ENCODE data around the gene SHISAL1. TPM values are rescaled to one million over a fixed set of nuclear protein-coding genes. Genes with fewer than 3 reads are reported as not detected.

The SHISAL1 gene
- total RNA-seq, 2 experiments from 2014 or later, result not detected

- Histone ChIP-seq H3K27me3 (ENCODE audit: control insufficient read depth in 1 of 2, insufficient read depth in 2 of 2, low read length in 2 of 2) (no peaks in the 10 kb centered on the region), H3K27ac (ENCODE audit: low read depth in 1 of 2, low read length in 2 of 2) (no peak overlapping the region), H3K4me1 (ENCODE audit: insufficient read depth, low read length) (no peaks in the 10 kb centered on the region), H3K9me3 (ENCODE audit: control insufficient read depth in 1 of 2, insufficient read depth in 1 of 2, low read length in 2 of 2) (peaks cover 0 to 5% of the 10 kb centered on the region in 2 experiments), H3K4me3 (ENCODE audit: low read length) (no peak overlapping the region), H3K36me3 (ENCODE audit: insufficient read depth, low read length) (no peaks in the 10 kb centered on the region)
- H3K4me1 Mint-ChIP-seq (ENCODE audit: low read depth), result no peaks in the 10 kb centered on the region
- ATAC-seq (ENCODE audit: poor library complexity) (no peak), DNase-seq (no peak)
- H3K27ac Mint-ChIP-seq, result no peak overlapping the region
- intact Hi-C loops (cut with DNase I, micrococcal nuclease), result no loop called here
- POLR2A ChIA-PET, result no interaction called here
- H3K9me3 Mint-ChIP-seq, result no peaks in the 10 kb centered on the region
- H3K4me3 Mint-ChIP-seq, result no peak overlapping the region
- TF ChIP-seq CTCF (IDR thresholded peaks at IDR 0.05), result no peak
- H3K27me3 Mint-ChIP-seq, result no peaks in the 10 kb centered on the region
- no peaks in the 10 kb centered on the region for H3K36me3 Mint-ChIP-seq (ENCODE audit: low read depth)
- CTCF ChIA-PET, result no interaction called here
These were observed 23.2 kb downstream of the SHISAL1 start for GRCh38 chr22:44289414-44290171.

- H3K9me3 ChIP-seq (ENCODE audit: control insufficient read depth in 1 of 2, insufficient read depth in 1 of 2, low read length in 2 of 2), result peaks cover 0 to 1% of the 10 kb centered on the region in 2 experiments
- H3K4me1 ChIP-seq (ENCODE audit: insufficient read depth, low read length), result no peaks in the 10 kb centered on the region
- DNase-seq (no peak), ATAC-seq (ENCODE audit: poor library complexity) (no peak)
- POLR2A ChIA-PET, result no interaction called here
- no peaks in the 10 kb centered on the region for H3K27me3 ChIP-seq (ENCODE audit: control insufficient read depth in 1 of 2, insufficient read depth in 2 of 2, low read length in 2 of 2)
- Mint-ChIP-seq H3K36me3 (ENCODE audit: low read depth) (no peaks in the 10 kb centered on the region), H3K4me1 (ENCODE audit: low read depth) (no peaks in the 10 kb centered on the region), H3K27ac (no peak overlapping the region), H3K9me3 (no peaks in the 10 kb centered on the region), H3K4me3 (no peak overlapping the region), H3K27me3 (no peaks in the 10 kb centered on the region)
- no peak overlapping the region for H3K4me3 ChIP-seq (ENCODE audit: low read length)
- intact Hi-C loops (cut with DNase I, micrococcal nuclease), result no loop called here
- CTCF ChIA-PET, result no interaction called here
- TF ChIP-seq CTCF (IDR thresholded peaks at IDR 0.05), result no peak
- H3K27ac ChIP-seq (ENCODE audit: low read depth in 1 of 2, low read length in 2 of 2), result no peak overlapping the region
- H3K36me3 ChIP-seq (ENCODE audit: insufficient read depth, low read length), result no peaks in the 10 kb centered on the region
These were observed 23.8 kb downstream of the SHISAL1 start for GRCh38 chr22:44288913-44289312.

- H3K9me3 Mint-ChIP-seq, result no peaks in the 10 kb centered on the region
- DNase-seq (no peak), ATAC-seq (ENCODE audit: poor library complexity) (no peak)
- Histone ChIP-seq H3K9me3 (ENCODE audit: control insufficient read depth in 1 of 2, insufficient read depth in 1 of 2, low read length in 2 of 2) (no peaks in the 10 kb centered on the region), H3K27ac (ENCODE audit: low read depth in 1 of 2, low read length in 2 of 2) (no peak overlapping the region), H3K27me3 (ENCODE audit: control insufficient read depth in 1 of 2, insufficient read depth in 2 of 2, low read length in 2 of 2) (no peaks in the 10 kb centered on the region), H3K4me1 (ENCODE audit: insufficient read depth, low read length) (no peaks in the 10 kb centered on the region), H3K4me3 (ENCODE audit: low read length) (no peak overlapping the region), H3K36me3 (ENCODE audit: insufficient read depth, low read length) (no peaks in the 10 kb centered on the region)
- no peaks in the 10 kb centered on the region for H3K4me1 Mint-ChIP-seq (ENCODE audit: low read depth)
- H3K27me3 Mint-ChIP-seq, result no peaks in the 10 kb centered on the region
- CTCF ChIA-PET, result no interaction called here
- TF ChIP-seq CTCF (IDR thresholded peaks at IDR 0.05), result no peak
- intact Hi-C loops (cut with DNase I, micrococcal nuclease), result no loop called here
- H3K4me3 Mint-ChIP-seq, result no peak overlapping the region
- no peak overlapping the region for H3K27ac Mint-ChIP-seq
- POLR2A ChIA-PET, result no interaction called here
- H3K36me3 Mint-ChIP-seq (ENCODE audit: low read depth), result no peaks in the 10 kb centered on the region
These were observed 25.0 kb downstream of the SHISAL1 start for GRCh38 chr22:44287741-44288140.
